CD4-positive, alpha-beta T cell treated with Interleukin-4 for 4 hours (primary cell): Measurements from ENCODE around the gene AIFM3.
"Not testable (repeated sequence)": the region's sequence is repeated elsewhere in the genome, so short reads cannot be mapped to it uniquely, and the experiment has no call there.

Source experiments
- DNase-seq: peaks from one replicate; pipeline ENCODE4 v3.0.0-alpha.2; 2020

Gene AIFM3, protein sequence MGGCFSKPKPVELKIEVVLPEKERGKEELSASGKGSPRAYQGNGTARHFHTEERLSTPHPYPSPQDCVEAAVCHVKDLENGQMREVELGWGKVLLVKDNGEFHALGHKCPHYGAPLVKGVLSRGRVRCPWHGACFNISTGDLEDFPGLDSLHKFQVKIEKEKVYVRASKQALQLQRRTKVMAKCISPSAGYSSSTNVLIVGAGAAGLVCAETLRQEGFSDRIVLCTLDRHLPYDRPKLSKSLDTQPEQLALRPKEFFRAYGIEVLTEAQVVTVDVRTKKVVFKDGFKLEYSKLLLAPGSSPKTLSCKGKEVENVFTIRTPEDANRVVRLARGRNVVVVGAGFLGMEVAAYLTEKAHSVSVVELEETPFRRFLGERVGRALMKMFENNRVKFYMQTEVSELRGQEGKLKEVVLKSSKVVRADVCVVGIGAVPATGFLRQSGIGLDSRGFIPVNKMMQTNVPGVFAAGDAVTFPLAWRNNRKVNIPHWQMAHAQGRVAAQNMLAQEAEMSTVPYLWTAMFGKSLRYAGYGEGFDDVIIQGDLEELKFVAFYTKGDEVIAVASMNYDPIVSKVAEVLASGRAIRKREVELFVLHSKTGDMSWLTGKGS

DNA sequence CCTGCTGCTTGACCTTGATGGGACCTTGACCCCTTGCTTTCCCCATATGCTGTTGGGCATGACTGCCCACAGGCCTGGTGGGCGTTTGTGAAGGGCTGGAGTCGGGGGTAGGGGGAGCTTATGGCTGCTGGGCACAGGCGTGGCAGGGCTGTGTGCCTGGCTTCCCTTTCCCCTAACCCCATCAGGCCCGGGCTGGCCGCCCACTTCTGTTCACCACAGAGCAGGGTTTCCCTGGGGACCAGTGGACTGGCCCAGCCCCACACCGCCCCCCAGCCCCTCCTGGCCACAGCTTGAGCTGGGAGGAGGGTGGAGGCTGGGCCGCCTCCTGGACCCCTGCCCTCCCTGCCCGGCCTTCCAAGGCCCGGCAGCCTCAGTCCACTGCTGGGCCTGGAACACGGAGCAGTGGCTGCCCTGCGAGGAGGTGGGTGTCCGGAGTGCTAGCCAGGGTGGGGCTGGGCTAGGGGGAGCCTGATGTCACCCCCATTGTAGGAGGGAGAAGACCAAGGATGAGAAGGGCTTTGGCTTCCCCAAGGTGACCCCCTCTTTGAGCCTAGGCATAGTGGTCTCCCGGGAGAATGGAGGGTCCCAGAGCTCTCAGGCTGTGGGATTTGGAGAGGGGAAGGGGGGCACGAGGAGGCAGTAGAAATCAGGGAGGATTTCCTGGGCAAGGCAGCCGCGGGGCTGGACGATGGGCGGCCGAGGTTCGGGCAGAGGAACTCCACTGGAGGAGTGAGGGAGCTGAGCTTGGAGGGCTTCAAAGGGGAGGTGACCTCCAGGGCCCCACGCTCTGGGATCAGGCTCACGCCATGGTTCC is at the start of gene AIFM3:
Gene AIFM3, plus strand, starts transcription at position 373 of the 814 bp plus-strand sequence. CDS start 690 bp downstream, outside the sequence.
- no peak for DNase-seq

DNA sequence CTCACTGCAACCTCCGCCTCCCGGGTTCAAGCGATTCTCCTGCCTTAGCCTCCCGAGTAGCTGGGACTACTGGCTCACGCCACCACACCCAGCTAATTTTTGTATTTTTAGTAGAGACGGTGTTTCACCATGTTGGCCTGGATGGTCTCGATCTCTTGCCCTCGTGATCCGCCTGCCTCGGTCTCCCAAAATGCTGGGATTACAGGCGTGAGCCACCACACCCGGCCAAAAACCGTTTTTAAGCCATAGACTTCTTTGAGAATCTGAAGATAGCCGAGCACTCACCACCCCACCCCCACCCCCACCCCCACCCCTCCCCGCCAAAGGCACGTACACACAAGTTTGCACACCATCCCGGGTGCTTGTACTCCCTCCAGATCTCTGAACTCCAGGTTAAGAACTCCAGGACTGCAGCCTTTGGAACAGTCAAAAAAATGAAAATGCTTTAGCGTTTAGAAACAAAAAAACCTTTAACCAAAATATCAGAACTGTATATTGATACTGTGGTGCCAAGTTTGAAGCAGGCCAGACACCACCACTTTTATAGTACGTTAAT is 48.3 kb upstream of the AIFM3 start:
- DNase-seq, result no peak

DNA sequence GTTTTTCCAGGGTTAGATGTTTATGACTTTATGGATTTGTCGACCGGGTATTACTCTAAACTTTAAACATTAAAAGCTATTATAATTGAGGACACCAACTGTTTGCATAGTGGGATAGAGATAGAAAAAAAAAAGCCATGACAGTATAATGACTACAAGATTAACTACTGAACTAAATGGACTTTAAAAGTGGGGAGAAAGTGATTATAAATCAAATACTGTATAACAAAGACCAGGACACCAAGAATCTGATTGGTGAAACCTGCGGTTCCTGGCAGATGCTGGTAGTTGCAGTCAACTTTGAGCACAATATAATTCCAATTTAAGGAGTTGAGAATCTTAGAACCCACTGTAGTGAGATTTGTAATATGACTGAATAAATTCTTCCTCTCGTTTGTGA is 47.3 kb upstream of the AIFM3 start:
- DNase-seq, result no peak

DNA sequence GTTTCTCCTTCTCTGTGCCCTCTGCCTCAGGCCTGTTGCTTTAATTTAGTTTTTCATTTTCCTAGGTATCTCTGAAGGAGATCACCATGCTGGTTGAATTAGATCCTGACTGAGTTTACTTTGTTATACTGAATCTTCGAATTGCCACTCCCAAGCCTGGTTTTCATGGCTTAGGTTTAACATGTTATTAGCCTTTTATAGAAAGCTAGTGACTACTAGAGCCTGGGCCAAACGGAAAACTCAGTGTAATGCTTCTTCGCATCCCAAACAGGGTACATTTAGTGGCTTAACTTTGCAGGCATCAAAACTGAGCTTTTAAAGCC is 46.2 kb upstream of the AIFM3 start:
- no peak for DNase-seq

DNA sequence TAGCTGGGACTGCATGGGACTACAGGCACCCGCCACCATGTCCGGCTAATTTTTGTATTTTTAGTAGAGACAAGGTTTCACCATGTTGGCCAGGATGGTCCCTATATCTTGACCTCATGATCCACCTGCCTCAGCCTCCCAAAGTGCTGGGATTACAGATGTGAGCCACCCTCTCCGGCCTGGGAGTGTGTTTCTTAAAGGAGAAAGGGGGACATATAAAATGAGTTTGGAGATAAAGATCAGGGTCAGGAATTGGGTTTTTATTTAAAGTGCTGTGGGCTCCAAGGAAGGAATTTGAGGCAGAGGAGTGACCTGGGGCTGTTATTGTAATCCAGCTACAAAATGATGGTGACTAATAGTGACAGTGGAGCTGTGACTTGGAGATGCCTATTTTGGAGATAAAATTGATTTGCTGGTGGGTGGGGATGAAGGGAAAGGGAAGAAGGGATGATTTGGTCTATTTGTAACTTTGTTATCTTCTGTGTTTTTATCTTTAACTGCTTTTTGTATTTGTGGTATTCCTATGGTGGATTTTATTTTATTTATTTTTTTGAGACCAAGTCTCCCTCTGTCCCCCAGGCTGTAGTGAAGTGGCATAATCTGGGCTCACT is 44.8 kb upstream of the AIFM3 start:
- DNase-seq, result no peak

DNA sequence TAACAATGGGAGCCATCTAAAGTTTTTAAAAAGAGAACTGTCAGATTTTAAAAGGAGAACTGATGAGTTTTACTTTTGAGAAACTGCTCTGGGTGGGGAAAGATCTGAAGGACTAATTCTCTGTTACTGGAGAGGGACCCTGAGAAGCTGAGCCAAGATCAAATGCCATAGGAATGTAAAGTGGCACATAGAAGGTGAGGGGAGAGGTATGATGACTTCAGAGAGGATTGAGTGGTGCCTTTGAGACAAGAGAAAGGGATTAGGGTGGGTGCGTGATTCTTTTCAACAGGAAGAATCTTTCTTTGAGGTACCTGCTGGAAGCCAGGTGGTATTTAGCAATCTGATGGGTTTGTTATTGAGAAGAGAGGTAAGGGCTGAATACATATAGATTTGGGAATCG is 40.8 kb upstream of the AIFM3 start:
- no peak for DNase-seq

DNA sequence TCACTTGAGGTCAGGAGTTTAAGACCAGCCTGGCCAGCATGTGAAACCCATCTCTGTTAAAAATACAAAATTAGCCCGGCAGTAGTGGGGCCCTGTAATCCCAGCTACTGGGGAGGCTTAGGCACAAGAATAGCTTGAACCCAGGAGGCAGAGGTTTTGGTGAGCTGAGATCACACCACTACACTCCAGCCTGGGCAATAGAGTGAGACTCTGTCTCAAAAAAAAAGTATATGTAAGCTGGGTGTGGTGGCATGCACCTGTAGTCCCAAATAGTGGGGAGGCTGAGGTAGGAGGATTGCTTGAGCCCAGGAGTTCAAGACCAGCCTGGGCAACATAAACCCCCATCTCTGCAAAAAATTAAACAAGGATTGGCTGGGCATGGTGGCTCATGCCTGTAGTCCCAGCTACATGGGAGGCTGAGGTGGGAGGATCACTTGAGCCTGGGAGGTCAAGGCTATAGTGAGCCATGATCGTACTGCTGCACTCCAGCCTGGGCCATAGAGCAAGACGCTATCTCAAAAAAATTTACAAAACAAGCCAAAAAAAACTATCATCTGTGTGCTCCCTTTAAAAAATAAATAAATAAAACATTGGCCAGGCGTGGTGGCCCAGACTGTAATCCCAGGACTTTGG is 39.0 kb upstream of the AIFM3 start:
- no peak for DNase-seq

DNA sequence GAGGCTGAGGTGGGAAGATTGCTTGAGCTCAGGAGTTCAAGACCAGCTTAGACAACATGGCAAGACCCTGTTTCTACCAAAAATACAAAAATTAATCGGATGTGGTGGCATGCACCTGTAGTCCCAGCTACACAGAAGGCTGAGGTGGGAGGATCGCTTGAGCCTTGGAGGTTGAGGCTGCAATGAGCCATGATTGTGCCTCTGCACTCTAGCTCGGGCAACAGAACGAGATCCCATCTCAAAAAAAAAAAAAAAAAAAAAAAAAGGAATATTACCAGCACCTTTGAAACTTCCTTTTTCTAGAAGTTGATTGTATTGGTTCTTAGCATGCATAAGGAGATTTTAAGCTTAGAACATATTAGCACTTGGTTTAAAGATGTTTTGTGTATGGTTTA is 38.5 kb upstream of the AIFM3 start:
- no peak for DNase-seq

DNA sequence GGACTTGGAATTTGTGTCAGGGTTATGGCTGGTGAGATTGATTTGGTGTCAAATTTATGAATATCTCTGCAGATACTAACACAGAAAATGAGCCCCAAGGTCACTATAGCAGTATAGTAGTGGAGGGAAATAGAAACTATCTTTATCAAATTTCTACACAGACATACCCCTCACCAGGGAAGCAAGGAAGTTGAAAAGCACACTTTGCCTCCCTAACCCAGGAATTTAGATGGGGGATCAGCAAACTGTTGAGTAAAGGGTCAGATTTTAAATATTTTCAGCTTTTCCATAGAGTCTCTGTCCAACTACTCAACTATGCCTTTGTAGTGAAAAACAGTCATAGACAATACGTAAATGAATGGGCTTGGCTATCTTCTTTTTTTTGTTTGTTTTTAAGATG is 37.1 kb upstream of the AIFM3 start:
- no peak for DNase-seq

DNA sequence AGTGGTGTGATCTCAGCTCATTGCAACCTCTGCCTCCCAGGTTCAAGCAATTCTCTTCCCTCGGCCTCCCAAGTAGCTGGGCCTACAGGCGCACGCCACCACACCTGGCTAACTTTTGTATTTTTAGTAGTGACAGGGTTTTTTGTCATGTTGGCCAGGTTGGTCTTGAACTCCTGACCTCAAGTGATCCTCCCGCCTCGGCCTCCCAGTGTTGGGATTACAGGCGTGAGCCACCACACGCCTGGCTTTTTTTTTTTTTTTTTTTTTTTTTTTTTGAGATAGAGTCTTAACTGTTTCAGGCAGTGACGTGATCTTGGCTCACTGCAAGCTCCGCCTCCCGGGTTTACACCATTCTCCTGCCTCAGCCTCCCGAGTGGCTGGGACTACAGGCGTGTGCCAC is 36.6 kb upstream of the AIFM3 start:
- DNase-seq, result not testable (repeated sequence)

DNA sequence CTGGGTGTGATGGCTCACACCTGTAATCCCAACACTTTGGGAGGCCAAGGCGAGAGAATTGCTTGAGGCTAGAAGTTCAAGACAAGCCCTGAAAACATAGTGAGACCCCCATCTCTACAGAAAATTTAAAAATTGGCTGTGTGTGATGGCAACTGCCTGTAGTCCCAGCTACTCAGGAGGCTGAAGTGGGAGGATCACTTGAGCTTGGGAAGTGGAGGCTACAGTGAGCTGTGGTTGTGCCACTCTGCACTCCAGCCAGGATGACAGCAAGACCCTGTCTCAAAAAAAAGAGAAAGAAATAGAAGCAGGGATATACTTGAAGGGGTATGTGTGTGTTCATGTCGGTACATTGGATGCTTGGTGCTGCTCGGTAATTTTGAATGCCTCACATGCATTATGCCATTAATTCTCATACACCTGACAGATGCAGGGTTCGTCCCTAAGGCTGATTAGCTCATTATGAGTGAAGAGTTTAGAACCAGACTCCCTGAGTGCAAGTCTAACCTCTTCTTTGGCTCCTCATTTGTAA is 35.9 kb upstream of the AIFM3 start:
- no peak for DNase-seq

DNA sequence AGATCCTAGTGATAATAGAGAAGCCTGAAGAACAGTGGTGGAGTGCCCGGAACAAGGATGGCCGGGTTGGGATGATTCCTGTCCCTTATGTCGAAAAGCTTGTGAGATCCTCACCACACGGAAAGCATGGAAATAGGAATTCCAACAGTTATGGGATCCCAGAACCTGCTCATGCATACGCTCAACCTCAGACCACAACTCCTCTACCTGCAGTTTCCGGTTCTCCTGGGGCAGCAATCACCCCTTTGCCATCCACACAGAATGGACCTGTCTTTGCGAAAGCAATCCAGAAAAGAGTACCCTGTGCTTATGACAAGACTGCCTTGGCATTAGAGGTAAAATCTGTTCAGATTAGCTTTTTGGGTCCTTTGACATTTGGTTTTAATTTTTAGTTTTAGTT is 33.1 kb upstream of the AIFM3 start:
- no peak for DNase-seq

DNA sequence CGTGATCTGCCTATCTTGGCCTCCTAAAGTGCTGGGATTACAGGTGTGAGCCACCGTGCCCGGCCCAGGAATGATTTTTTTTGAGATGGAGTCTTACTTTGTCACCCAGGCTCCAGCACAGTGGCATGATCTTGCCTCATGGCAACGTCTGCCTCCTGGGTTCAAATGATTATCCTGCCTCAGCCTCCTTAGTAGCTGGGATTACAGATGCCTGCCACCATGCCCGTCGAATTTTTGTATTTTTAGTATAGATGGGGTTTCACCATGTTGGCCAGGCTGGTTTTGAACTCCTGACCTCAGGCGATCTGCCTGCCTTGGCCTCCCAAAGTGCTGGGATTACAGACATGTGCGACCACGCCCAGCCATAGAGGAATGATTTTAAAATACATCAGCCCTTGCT is 32.0 kb upstream of the AIFM3 start:
- not testable (repeated sequence) for DNase-seq

DNA sequence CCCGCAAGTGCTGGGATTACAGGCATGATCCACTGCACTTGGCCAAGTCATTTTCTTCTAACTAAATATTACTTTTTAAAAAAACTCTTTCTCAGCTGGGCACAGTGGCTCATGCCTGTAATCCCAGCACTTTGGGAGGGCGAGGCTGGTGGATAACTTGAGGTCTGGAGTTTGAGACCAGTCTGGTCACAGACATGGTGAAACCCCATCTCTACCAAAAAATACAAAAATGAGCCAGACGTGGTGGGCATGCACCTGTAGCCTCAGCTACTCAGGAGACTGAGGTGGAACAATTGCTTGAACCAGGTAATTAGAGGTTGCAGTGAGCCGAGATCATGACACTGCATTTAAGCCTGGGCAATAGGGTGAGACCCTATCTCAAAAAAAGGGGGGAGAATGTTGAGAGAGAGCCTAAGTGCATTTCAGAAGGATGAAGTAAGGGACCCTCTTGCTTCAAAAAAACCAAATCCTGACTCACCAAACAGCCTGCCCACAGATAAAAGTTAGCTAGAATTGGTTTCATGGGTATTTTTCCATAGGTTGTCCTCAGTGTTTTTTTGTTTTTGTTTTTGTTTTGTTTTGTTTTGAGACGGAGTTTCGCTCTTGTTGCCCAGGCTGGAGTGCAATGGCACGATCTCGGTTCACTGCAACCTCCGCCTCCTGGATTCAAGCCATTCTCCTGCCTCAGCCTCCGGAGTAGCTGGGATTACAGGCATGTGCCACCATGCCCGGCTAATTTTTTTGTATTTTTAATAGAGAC is 31.1 kb upstream of the AIFM3 start:
- DNase-seq, result not testable (repeated sequence)

DNA sequence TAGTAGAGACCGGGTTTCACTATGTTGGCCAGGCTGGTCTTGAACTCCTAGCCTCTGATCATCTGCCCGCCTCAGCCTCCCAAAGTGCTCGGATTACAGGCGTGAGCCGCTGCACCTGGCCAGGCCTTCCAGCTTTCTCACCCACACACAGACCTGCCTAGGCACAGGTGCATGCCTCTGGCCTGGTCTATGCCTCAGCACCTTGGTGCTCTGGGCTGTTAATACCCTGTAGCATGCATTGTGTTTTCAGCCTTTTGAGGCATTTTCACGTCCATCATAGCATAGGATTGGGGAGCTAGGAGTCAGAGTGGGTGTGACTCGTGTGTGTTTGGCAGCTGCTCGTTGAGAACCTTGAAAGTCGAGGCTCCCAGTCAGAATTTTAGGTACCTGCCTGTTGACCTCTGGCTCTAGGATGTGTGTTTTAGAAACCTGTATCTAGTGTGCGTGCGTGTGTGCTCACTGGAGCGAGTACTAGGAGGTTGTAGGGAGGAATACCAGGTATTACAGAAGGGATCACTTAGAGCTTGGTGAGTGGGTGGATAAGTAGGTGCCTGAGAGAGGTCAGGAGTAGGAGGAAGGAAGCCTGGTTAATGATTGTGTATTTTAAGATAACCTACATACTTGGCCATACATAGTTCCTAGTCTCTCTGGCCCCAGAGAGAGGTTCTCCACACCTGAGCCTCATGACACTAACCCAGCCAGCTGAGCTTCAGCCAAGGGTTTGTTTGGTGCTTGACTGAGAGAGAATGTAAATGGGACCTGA is 29.8 kb upstream of the AIFM3 start:
- no peak for DNase-seq

DNA sequence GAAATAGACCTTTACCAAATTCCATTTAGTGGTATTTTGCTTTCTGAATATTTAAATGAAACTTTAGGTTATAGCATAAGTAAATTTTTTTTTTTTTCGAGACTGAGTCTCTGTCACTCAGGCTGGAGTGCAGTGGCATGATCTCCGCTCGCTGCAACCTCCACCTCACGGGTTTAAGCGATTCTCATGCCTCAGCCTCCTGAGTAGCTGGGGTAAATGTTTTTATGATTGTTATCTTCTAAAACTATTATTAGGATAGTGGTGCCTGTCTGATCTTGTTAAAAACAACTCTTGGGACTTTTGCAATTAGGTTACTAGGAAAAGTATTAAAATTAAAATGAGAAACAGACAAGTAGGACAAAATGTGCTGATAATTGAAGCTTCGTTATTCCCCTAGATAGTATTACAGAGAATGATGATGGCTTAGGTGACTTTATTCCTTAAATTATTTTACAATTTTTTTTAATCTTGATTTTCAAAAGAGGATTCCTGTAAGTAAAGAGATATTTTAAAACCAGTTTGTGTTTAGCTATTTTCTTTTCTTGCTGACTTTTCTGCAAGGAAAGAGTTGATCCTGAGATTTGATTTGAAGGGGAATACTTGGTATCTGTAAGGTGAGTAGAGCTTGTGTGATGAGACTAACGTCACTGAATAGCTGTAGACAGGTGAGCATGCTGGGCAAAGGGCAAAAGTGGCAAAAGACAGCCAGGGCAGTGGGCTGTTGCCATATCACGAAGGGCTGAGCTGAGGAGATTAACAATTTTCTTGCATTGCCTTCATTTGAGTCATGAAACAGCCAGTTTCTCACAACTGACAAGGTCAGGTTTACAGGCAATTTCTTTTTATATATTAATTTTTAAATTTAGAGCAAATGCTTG is 29.0 kb upstream of the AIFM3 start:
- DNase-seq, result no peak

DNA sequence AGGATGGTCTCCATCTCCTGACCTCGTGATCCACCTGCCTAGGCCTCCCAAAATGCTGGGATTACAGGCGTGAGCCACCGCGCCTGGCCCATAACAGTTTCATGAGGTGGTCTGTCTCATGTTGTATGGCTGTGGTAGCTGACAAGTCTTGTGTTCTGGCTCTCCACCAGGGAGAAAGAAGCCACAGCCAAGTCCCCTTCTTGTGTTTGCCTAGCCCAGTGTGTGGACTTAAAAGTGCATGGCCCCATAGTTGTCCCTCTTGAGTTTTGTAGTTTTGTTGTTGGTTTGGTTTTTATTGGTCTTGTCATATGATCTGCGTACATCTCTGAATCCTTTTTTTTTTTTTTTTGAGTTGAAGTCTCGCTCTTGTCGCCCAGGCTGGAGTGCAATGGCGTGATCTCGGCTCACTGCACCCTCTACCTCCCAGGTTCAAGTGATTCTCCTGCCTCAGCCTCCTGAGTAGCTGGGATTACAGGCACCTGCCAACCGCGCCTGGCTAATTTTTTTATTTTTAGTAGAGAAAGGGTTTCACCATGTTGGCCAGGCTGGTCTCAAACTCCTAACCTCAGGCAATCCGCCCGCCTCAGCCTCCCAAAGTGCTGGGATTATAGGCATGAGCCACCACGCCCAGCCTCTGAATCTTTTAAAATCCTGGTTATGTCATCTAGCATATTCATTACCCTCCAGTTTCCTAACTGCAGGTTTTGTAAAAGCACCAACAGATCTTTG is 27.4 kb upstream of the AIFM3 start:
- not testable (repeated sequence) for DNase-seq

DNA sequence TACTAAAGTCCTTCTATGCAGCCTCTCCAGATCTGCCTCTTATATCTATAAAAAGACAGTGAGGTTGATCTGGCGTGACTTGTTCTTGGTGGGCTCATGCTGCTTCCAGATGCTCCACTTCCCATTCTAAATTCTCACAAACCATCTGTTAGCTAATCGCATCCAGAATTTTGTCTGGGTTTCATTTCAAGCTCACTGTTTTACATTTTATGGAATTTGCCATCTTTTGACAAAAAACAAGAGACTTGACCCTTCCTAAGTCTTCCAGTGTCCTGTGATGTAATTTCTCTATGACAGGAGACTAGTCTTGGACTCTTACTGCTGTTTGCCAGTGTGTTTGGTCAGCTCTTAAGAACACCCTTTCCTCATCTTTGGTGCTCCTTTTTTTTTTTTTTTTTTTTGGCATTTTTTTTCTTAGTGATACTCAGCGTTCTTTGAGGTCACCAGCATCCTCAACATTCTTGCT is 26.8 kb upstream of the AIFM3 start:
- no peak for DNase-seq

DNA sequence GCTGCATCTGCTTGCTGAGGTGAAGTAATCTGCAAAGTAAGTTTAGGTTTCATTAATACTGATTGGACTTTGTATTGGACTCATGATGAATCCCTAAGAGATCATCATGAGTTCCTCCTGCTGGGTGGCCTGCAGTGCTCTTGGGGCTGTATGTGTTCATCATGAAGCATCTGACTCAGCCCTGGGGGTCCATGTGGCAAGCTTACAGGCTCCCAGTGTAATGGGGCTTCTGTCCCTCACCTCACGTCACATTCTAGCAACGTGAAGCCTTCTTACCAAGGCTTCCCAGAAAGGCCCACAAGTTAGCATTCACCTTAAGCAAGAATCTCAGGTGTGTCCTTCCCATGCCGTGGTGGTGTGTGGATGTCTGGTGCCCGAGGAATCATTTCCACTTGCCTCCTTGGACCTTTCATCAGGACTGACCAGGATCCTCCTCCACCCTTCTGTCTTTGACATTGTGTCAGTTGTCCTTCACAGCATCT is 26.1 kb upstream of the AIFM3 start:
- DNase-seq, result no peak
